Astrocyte of the spinal cord (primary cell): ENCODE measurements around the gene BLNK.

Source experiments
- DNase-seq: peaks from one replicate; pipeline ENCODE4 v3.0.0; 2011; ENCODE audit warnings: low read depth, low spot score
- H3K4me3 ChIP-seq: 2 replicates; pipeline ENCODE4 v1.5.1; 2011; ENCODE audit warnings: low read depth, mild to moderate bottlenecking, low read length, moderate library complexity
- CTCF ChIP-seq: IDR thresholded peaks from 2 replicates; pipeline ENCODE4 v1.5.1; 2012; ENCODE audit warnings: low read depth, mild to moderate bottlenecking, low read length, inconsistent platforms
- in situ Hi-C: cut with HindIII; loops from 2 replicates; pipeline ENCODE4 v1.10.0; 2017; ENCODE audit warnings: low sequenced_read_pairs

BLNK gene

GRCh38 chr10:96288151-96288621 is 16.8 kb upstream of the BLNK start:
- no peak overlapping the region for H3K4me3 ChIP-seq
- no peak for DNase-seq
- no peak for TF ChIP-seq CTCF
- in situ Hi-C loops: no loop called here

GRCh38 chr10:96287392-96288105 is 16.2 kb upstream of the BLNK start:
- DNase-seq: no peak
- in situ Hi-C loops: no loop called here
- H3K4me3 ChIP-seq: no peak overlapping the region
- TF ChIP-seq CTCF: no peak

- DNase-seq: no peak
- no peak overlapping the region for H3K4me3 ChIP-seq
- in situ Hi-C loops: no loop called here
- TF ChIP-seq CTCF: no peak
Measured at GRCh38 chr10:96285331-96285752, 14.0 kb upstream of the BLNK start.

GRCh38 chr10:96283756-96284155 is 12.4 kb upstream of the BLNK start:
- in situ Hi-C loops: no loop called here
- DNase-seq: no peak
- TF ChIP-seq CTCF: no peak
- H3K4me3 ChIP-seq: no peak overlapping the region

- in situ Hi-C loops: no loop called here
- TF ChIP-seq CTCF: no peak
- no peak overlapping the region for H3K4me3 ChIP-seq
Measured at GRCh38 chr10:96283351-96283750, 12.0 kb upstream of the BLNK start.

GRCh38 chr10:96281444-96282029 is 10.2 kb upstream of the BLNK start:
- no peak overlapping the region for H3K4me3 ChIP-seq
- in situ Hi-C loops: no loop called here
- no peak for TF ChIP-seq CTCF
- no peak for DNase-seq

More at GRCh38 chr10:96283351-96283750, 12.0 kb upstream of the BLNK start:
- no peak for DNase-seq
